Hippocampal formation (tissue), 2 donors: ENCODE results near the gene PSMB10.
"Not testable (repeated sequence)": the region's sequence is repeated elsewhere in the genome, so short reads cannot be mapped to it uniquely, and the experiment has no call there.

Source experiments
- DNase-seq, 2 donors: peaks; one replicate each; lab custom pipeline; 2025; lab: John Stamatoyannopoulos, UW

The PSMB10 gene

DNA sequence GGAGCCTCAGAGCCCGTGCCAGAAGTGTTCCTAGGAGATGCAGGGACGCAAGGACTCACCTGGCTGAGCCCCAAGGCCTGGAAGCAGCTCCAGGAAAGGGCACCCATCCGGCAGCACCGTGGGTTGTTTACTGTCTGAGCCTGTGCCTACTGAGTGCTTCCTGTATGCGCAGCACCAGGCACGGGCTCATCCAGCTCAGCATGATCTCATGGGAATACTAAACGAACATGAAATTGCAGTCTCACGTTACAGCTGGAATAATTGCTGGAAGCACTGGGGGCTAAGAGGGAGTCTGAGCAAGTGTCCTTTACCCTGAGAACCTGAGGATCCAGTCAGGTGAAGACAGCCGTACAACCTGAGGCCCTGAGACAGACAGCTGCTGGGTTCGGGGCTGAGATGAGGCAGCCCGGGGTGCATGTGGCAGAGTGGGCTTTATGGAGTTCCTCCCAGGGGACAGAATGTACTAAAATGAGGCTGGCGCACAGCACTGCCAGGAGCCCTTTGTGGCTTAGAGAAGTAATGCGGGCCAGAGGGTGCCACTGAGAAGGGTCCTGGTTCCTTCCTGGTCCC lies 10.4 kb downstream of the PSMB10 start:
- peak in 1 of 2 donors; percentile 25 for DNase-seq

DNA sequence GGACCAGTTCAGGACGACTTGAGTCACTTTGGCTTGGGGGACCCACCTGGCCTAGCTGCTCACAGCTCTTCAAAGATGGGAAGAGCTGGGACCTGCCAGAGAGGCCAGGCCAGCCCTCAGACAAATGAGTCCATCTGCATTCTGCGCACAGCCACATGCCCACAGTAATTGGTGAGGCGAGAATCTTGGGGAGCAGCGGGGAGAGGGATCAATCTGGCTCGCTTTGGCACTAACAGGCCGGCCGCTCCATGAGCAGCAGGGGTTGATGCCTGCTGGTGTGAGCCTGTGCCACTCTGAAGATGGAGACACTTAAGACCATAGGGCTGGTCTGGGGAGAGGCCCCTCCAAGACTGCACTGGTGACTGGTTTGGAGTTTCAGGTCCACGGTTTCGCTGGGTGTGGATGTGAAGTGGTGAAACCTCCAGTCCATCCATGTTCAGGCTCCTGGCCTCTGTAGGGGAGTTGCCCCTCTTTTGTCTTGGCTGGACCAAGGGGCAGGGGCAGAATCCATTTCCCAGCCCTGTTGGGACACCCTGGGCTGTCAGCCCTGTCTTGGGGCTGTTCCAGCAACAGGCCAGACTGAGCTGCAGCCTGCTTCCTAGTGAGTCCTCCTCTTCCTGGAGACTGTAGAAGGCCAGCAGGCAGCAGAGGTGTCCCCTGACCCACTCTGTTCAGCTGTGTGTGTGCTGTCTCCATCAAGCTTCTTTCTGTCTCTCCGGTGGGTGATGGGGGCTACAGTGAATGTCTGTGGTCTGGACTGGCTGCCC lies 12.3 kb downstream of the PSMB10 start:
- no peak for DNase-seq

DNA sequence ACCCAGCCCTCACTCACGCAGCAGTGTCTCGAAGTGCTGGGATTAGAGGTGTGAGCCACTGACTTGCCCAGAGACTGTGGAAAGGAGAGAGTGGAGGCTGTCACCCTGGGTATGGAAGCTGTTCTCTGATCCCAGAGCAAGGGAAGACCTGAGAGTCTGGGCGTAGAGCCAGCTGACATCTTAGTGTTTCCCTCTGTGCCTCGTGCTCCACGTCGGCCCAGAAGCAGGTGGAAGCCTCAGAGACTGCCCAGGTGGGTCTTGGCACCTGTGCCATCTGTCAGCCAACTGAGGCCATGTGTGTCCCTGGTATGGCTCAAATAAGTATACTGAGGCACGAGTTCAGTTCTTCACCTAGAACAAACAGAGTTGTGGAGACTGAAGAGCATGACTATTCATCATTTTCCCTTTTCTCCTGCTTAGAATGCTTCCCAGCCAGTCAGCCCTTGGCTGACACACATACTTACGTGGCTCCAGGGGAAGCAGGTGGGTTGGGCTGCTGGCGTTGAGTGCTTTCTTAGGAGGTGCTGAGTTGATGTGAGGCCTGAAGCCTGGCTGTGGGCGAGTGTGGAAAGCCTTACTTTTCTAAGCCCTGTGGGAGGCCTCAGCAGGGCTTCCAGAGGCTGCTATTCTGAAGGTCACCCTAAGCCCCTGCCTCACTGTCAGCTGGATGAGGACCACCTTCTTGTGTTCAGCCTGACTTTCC lies 13.1 kb downstream of the PSMB10 start:
- no peak for DNase-seq

DNA sequence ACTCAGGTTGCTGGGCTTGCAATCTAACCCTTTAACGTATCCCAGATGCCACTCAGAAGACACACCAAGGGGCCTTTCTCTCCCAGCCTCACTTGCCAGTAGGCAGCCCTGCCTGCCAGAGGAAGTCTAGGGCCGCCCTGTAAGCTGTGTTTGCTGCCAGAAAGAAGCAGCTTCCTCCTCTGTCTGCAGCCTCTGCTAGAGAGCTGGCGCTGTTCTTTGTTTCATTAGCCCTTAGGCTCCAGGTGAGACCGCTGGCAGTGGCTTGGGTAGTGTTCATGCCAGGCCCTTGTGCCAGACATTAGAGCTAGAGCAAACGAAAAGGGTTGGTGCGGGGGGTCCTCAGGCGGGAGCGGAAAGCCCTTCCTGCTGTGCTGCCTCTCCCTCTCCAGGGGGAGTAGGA lies 13.9 kb downstream of the PSMB10 start:
- no peak for DNase-seq

DNA sequence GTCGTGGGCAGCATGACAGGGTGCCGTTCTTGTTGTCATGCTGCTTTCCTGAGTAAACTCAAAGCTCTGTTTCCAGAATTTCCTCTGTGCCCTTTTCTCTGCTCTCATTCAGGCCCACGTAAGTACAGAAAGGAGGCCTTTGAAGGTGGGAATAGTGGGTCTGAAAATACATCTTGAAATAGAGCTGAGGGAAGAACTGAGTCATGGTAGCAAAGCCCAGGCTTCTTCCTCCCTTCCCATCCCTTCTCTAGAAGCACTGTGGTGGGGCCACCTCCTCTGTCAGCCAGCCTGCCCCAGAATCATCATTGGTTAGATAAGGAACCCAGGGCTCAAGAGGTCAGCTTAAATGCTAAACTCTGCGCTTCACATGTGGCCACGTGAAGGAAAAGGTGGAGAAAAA lies 14.4 kb downstream of the PSMB10 start:
- DNase-seq = no peak

DNA sequence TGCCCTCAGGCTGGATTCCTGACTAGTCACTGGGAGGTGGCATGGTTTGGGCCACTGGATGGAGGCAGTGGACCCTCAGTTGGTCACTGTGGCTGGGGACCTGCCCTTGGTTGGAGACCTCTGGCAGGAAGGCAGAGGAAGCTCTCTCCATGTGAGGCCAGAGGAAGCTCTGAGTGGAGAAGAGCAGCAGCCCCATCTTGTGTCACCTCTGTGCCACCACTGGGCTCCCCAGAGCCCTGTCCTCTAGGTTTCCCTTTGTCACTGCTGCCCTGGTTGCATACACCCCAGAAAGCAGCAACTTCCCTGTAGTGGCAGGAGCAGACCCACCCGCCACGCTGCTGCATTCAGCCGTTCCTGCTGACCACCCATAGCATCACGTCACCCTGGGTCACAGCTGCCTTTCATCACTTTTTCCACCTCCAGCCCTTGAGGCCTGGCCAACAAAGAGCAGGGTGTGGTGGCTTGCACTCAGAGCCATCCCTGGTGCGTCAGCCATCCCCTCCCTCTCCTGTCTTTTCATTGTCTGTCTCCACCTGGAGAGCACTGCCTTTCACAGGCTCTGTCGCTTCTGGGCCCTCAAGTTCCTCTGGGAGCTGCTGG lies 16.9 kb downstream of the PSMB10 start:
- no peak for DNase-seq

DNA sequence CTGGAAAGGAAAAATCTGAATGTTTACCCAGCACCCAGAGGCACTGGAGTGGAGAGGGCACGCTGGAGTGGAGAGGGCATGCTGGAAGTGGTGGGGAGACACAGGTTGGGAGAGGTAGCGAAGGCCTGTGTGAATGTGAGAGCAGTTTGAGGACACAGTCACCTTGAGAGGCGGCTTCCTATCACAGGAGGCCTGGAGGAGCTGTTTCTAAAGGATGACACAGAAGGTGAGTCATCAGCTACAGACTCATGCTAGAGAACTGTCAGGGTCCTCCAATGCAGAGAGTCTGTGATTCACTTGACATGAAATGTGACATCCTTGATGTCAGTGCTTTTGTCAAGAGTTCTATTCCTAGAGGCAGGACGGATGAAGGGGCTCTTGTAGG lies 18.8 kb downstream of the PSMB10 start:
- DNase-seq = no peak

DNA sequence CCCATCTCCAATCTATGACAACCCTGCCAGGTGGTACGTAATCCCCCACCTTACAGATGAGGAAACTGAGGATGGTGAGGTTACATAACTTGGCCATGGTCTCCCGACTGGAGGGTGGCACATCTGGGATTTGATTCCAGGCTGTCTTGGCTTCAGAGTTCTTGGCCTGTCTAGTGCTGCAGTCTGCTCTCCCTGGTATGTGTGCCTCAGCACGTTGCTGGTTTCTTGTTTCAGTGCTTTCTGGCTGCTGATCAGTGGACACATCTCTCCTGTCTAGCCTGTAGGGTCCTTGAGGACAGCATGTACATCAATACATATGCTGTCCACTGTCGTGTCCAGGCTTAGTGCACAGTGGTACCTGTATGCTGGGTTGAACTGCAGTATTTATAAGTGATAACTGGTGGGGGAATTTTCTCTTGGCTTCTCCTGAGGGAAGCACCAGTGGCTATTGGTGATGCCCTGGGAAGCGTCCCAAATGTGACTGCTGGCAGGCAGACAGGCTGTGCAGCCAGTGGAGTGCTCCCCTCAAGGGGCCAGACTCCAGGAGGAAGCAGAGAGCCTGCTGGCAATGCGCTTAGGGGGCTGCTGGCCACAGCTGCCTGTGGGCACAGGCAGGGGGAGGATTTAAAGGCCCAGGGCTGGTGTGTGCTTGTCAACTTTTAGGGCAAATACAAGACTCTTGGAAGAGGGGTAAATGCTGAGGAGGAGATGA lies 19.4 kb downstream of the PSMB10 start:
- peak in 1 of 2 donors; percentile 50 for DNase-seq

DNA sequence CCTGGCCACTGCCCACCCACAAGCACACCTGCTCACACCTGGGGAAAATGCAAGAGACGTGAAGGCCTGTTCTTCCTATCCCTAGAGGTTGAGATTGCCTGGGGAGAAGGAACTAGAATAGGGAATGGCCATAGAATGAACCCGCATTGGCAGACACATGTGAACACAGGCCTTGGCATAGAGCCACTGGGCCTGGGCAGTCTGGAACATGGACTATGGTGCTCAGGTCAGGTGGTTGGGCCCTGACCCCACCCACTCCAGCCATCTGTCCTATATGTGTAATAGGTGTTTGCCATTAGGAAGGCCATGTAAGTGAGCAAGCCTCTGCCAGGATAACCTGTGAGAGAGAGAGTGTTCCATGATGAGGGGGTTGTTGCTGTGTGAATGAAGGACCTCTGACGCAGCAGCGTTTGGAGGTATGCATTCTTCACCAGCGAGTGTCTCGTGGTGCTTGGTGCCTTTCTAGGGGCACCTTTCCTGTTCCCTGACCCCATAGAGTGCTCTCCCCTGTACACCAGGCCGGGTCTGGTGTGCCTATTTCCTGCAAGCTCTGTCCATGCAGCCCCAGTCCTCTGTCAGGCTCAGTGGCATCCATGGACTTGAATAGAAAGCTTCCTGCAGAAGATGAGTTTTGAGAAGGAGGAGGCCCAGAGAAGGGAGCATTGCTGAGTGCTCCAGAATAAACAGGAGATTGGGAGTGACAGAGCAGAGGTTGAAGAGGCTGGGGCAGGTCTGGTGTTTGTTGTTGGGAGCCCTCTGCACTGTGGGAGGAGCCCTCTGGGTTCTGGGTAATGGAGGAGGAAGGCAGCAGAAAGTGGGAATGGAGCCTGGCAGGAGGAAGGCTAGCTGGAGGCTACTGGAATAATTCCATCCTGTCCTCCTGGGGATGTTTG lies 20.6 kb downstream of the PSMB10 start:
- DNase-seq = no peak

DNA sequence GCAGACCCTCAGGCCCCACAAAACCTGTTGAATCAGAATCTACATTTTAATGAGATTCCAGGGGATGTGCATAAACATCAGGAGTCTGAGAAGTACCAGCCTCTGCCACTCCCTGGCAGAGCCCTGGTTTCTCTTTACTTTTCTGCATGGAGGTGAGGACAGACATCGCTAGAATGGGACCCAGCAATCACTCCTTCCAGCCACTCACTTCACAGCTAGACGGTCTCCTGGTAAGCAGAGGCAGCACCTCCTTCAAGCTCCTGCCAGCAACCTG lies 21.2 kb downstream of the PSMB10 start:
- DNase-seq = not testable (repeated sequence)

DNA sequence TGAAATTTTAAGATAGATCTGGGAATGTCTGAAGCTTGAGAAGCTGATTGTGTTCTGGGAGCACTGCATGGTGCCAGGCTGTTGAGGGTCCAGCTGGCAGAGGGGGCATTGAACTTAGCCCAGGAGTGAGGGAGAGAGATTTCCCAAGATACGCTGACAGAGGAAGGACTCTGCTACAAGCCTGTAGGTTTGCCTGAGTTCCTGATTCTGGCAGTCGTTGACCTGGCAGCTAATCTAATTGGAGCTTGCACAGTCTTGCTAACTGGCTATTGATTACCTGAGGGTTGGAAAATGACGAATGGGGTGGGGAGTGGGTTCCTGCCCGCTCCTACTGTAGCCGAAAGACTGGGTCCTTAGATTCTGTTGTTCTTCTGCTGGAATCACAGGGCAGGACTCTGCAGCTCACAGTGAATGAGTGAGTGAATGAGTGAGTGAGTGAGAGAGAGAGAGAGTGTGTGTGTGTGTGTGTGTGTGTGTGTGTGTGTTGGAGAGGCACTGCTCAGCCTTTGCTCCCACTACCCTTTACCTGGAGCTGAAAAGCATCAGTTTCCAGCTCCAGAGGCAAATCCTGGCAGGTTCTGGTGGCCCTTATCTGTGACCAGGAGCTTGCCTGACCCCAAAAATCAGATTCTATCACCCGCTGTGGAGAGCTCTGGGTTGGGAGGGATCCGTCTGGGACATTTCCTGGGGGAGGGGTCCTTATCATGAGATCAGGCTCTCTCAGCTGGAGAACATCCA lies 21.7 kb downstream of the PSMB10 start:
- no peak for DNase-seq

DNA sequence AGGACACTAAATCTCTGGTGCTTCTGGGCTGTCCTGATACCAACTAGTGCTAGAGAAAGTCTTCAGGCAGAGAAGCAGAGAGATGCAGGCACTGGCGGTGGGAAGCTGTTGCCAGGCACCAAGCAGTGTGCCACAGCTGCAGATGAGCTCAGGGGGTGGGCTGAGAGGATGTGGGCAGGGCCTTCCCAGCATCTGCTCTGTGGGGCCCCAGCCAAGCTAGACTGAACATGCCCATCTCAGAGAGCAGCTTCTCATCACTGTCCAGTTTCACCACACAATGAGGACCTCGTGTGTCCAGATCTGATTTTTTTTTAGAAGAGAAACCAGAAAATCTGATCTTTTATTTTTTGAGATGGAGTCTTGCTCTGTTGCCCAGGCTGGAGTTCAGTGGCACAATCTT lies 26.5 kb downstream of the PSMB10 start:
- DNase-seq = peak; percentile 85 to 90

DNA sequence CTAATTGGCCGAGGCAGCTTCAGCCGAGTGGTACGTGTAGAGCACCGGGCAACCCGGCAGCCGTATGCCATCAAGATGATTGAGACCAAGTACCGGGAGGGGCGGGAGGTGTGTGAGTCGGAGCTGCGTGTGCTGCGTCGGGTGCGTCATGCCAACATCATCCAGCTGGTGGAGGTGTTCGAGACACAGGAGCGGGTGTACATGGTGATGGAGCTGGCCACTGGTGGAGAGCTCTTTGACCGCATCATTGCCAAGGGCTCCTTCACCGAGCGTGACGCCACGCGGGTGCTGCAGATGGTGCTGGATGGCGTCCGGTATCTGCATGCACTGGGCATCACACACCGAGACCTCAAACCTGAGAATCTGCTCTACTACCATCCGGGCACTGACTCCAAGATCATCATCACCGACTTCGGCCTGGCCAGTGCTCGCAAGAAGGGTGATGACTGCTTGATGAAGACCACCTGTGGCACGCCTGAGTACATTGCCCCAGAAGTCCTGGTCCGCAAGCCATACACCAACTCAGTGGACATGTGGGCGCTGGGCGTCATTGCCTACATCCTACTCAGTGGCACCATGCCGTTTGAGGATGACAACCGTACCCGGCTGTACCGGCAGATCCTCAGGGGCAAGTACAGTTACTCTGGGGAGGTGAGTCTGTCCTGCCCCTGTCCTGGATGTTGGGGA lies 27.5 kb downstream of the PSMB10 start:
- DNase-seq = no peak

DNA sequence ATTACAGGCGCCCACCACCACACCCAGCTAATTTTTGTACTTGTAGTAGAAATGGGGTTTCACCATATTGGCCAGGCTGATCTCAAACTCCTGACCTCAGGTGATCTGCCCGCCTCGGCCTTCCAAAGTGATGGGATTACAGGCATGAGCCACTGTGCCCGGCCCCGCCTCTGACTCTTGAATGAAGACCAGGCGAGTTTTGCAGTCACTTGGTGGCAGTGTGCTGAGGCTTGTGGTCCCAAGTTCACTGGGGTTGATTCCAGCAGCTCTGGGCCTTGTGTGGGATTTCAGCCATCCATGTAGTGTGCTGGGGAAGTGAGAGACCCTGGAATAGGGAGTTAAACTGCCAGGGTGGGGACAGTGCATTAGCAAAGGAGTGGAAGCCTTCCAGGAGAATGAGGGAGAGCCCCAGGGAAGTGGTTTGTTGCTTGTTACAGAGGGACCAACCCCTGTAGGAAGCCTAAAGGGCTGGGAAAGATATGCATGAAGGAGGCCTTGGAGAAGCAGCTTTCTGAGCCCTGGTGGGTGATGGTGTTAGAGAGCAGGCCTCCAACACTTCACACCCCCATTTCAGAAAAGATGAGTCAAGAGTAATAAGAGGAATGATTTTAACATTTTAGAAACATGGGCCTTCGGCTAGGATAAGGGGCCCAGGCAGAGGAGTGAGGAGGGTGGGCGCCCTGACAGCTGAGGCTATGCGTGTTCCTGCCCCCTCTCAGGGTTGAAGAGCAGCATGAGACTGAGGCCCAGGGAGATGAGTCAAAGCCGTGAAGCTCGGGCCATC lies 29.1 kb downstream of the PSMB10 start:
- no peak for DNase-seq

DNA sequence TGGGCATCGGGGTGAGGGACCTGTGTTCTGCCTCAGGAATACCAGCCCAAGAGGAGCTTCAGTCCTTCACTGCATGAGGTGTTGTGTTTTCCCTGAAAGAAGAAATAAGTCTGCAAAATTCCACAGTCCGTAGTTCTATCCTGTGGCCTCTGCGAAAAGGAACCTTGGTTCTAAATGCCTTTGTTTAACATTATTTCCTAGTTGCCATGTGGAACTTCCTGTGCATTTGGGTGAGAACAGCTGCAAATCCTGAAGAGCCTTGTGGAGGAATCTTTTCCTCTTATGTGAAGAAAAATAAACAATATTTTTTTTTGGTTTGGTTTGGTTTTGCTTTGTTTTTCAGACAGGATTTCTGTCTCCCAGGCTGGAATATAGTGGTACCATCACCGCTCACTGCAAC lies 33.8 kb downstream of the PSMB10 start:
- DNase-seq = no peak

DNA sequence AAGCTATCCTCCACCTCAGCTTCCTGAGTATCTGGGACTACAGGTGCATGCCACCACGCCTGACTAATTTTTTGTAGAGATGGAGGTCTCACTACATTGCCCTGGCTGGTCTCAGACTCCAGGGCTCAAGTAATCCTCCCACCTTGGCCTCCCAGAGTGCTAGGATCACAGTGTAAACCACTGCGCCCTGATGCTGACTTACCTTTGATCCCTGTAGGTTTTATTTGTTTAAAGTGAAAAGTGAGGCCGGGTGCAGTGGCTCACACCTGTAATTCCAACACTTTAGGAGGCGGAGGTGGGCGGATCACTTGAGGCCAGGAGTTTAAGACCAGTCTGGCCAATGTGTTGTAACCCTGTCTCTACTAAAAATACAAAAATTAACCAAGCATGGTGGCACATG lies 34.9 kb downstream of the PSMB10 start:
- DNase-seq = no peak

DNA sequence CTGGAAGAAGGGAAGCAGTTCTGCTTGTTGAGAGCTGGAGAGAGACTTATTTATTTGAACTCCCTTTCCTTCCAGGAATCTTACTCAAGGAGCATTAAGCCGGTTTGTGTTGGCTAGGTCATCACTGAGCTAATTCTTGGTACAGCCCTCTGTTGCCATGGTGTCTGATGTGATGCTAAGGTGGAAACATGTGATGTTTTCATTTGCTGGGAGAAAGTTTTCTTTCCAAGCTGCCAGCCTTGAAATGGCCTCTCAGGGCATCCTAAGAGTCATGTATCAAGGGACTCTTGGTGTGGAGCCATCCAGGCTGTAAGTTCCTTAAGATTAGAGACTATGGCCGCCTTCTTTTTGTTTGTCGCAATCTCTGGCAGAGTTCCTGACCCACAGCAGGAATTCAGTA lies 39.4 kb downstream of the PSMB10 start:
- no peak for DNase-seq

DNA sequence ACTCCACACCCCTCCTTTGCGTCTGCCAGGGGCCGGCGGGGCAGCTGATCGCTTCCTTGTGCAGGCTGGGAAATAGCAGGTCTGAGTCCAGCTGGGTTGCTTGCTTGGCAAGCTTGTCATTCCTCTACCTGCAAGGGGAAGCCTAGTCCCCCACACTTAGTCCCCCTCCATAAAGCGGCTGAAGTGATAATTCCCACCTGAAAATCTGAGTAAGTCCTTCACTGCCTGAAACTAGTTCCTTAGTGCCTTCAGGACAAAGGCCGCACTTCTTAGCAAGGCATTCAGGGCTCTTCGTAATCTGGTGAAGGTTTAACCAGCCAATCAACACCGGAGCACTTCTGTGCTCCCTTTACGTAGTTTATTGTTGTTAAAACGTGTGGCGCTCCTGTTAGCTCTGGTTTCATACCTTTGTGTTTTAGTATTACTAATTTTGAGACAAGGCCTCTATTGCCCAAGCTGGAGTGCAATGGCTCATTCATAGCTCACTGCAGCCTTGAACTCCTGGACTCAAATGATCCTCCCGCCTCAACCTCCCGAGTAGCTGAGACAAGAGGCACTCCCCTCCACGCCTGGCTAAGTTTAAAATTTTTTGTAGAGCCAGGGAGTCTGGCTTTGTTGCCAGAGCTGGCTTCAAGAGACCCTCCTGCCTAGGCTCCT lies 42.8 kb downstream of the PSMB10 start:
- DNase-seq = no peak
